Thyroid gland (tissue), 4 donors: Measurements from ENCODE around the gene LAMC2. TPM values are rescaled to one million over a fixed set of nuclear protein-coding genes. Genes with fewer than 3 reads are reported as not detected.

ENCODE experiments used
- DNase-seq, 2 donors: peaks; one replicate each; pipeline ENCODE4 v3.0.0-alpha.2; 2019
- H3K27ac ChIP-seq, 3 donors: fragments of 200-600 bp; sonication (generic); 1 replicate in 2 of 3; 2 replicates in 1 of 3; pipeline ENCODE4 v1.5.1; 2016 to 2019; ENCODE audit warnings: mild to moderate bottlenecking in 1 of 3, moderate library complexity in 1 of 3
- H3K27me3 ChIP-seq: fragments of 200-600 bp; sonication (generic); one replicate; pipeline ENCODE4 v1.5.1; 2019
- H3K36me3 ChIP-seq, 2 donors: fragments of 200-600 bp; sonication (generic); one replicate each; pipeline ENCODE4 v1.5.1; 2016 to 2019
- H3K4me1 ChIP-seq, 2 donors: fragments of 200-600 bp; sonication (generic); one replicate each; pipeline ENCODE4 v1.5.1; 2017 to 2019
- H3K4me3 ChIP-seq, 3 donors: fragments of 200-600 bp; sonication (generic); replicated peaks in 1 of 3; 1 replicate in 2 of 3; 2 replicates in 1 of 3; pipeline ENCODE4 v1.5.1; 2016; ENCODE audit warnings: mild to moderate bottlenecking in 1 of 3
- H3K9me3 ChIP-seq: fragments of 200-600 bp; sonication (generic); one replicate; pipeline ENCODE4 v1.5.1; 2017
- POLR2A ChIP-seq, 2 donors: fragments of 450-650 bp; IDR thresholded peaks; one replicate each; pipeline ENCODE4 v1.6.1; 2017; ENCODE audit warnings: antibody characterized with exemption in 2 of 2, mild to moderate bottlenecking in 2 of 2, moderate library complexity in 1 of 2
- WGBS, 2 donors: methylation state at CpG; one replicate each; pipeline ENCODE4 v1.1.5; 2017; 5-methylcytosine and 5-hydroxymethylcytosine counted together
- intact Hi-C: fragments of 100-400 bp; cut with DNase I; formaldehyde crosslinking; loops from one replicate; pipeline ENCODE4 v1.15.1; 2023
- total RNA-seq, 4 donors: library from RNA; depleted of rRNA; stranded (reverse); fragments of >200 nt; gene quantifications; one replicate each; pipeline ENCODE4 v1.2.3, GENCODE V29; 2016
- TF ChIP-seq, protein P1 (sequence below), 6 experiments: fragments of 200-600 bp in 3 of 6; fragments of 450-650 bp in 3 of 6; sonication (generic) in 3 of 6; IDR thresholded peaks; one replicate each; pipeline ENCODE4 v1.5.1; 2016 to 2019; ENCODE audit warnings: antibody characterized with exemption in 6 of 6, mild to moderate bottlenecking in 2 of 6, inconsistent platforms in 1 of 6, moderate library complexity in 1 of 6

Gene LAMC2
- total RNA-seq, 4 donors from 2014 or later = 24.3 to 53.4 (median 27.9) TPM

DNA sequence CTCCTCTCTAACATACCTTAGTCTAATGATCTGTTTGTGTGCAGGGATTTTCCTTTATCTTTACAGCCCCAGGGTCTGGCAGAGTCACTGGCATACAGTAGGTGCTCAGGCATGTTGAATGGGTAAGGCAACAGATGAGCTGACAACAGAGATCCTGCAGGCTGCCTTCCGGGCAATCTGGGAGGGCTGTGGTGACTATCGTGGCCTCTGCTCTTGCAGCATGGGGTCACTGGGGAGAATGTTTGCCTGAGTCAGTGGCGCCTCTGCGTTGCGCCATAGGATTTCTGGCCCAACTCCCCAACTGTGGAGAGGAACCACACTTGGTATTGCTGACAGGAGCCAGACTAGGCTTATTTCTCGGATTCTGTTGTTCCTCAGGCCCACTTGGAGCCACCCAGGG, 93.8 kb downstream of the LAMC2 start:
- intact Hi-C loops = no loop called here

DNA sequence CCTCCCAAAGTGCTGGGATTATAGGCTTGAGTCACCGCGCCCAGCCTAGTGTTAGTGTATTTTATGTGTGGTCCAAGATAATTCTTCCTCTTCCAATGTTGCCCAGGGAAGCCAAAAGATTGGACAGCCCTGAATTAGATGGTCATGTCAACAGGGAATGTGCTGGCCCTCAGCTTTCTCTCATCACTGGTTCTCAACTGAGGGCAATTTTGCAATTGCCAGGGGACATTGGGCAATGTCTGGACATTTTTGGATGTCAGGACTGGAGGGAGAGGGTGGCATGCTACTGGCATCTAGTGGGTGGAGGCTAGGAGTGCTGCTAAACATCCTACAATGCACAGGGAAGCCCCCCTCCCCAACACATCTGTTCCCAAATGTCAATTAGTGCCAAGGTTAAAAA, 95.0 kb downstream of the LAMC2 start:
- Histone ChIP-seq H3K27ac (peak overlapping the region; percentile 32 to 92 (median 81)), H3K9me3 (no peaks in the 10 kb centered on the region), H3K4me1 (peaks cover 45 to 58% of the 10 kb centered on the region in 2 donors), H3K4me3 (no peak overlapping the region), H3K27me3 (no peaks in the 10 kb centered on the region), H3K36me3 (no peaks in the 10 kb centered on the region)
- intact Hi-C loops = no loop called here
- TF ChIP-seq, protein P1, sequence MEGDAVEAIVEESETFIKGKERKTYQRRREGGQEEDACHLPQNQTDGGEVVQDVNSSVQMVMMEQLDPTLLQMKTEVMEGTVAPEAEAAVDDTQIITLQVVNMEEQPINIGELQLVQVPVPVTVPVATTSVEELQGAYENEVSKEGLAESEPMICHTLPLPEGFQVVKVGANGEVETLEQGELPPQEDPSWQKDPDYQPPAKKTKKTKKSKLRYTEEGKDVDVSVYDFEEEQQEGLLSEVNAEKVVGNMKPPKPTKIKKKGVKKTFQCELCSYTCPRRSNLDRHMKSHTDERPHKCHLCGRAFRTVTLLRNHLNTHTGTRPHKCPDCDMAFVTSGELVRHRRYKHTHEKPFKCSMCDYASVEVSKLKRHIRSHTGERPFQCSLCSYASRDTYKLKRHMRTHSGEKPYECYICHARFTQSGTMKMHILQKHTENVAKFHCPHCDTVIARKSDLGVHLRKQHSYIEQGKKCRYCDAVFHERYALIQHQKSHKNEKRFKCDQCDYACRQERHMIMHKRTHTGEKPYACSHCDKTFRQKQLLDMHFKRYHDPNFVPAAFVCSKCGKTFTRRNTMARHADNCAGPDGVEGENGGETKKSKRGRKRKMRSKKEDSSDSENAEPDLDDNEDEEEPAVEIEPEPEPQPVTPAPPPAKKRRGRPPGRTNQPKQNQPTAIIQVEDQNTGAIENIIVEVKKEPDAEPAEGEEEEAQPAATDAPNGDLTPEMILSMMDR (IDR thresholded peaks at IDR 0.05) = no peak
- TF ChIP-seq POLR2A (IDR thresholded peaks at IDR 0.05) = no peak
- 97 to 100% methylated on average over 2 of the region's 2 CpGs for WGBS, 2 donors
- DNase-seq = no peak

More for the DNA sequence above, 93.8 kb downstream of the LAMC2 start:
- Histone ChIP-seq H3K27ac (peak overlapping the region in 2 of 3 donors; percentile 61 to 75), H3K4me1 (peaks cover 45 to 58% of the 10 kb centered on the region in 2 donors), H3K27me3 (no peaks in the 10 kb centered on the region), H3K9me3 (no peaks in the 10 kb centered on the region), H3K4me3 (no peak overlapping the region), H3K36me3 (no peaks in the 10 kb centered on the region)
- DNase-seq = no peak
- TF ChIP-seq, protein P1 (IDR thresholded peaks at IDR 0.05) = no peak
- TF ChIP-seq POLR2A (IDR thresholded peaks at IDR 0.05) = no peak
- 97 to 98% methylated on average over 6 of the region's 6 CpGs for WGBS, 2 donors

DNA sequence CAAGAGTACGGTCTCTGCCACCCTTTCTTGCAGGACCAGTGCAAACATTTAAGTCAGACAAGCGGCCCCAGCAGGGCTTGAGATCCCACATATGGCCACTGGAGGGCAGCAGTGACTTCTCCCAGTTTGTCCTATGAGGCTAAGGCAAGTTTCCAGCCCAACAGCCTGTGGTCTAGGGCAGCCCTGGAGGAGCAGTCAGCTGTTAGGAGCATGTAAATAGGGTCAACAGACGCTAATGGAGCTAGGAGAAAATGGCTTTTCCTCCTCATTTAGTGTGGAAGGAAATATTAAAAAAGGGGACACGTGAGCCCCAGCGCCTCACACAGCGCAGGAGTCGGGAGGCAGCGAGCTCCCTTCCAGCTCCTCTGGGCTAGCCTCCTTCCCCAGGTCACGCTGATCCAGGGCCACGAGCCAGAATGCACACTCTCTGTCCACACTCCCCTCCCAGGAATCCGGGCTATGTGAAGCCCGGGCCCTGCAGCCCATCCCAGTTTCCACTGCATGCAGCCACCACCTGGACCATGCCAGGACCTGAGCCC, 95.6 kb downstream of the LAMC2 start:
- H3K4me1 ChIP-seq = peaks cover 45 to 58% of the 10 kb centered on the region in 2 donors
- 26 to 36% methylated on average over 12 of the region's 12 CpGs for WGBS, 2 donors
- H3K27me3 ChIP-seq = no peaks in the 10 kb centered on the region
- H3K9me3 ChIP-seq = no peaks in the 10 kb centered on the region
- intact Hi-C loops = loop anchor here (2.0 kb wide), 1 partner anchor 37 kb away; no protein-coding TSS in a partner anchor
- H3K36me3 ChIP-seq = no peaks in the 10 kb centered on the region
- no peak overlapping the region for H3K4me3 ChIP-seq
- peak in 1 of 2 donors; percentile 28 for TF ChIP-seq POLR2A (IDR thresholded peaks at IDR 0.05)
- TF ChIP-seq, protein P1 (IDR thresholded peaks at IDR 0.05) = peak; percentile 87 to 97 (median 94)
- peak overlapping the region; percentile 32 to 92 (median 81) for H3K27ac ChIP-seq
- peak; percentile 93 to 95 for DNase-seq

DNA sequence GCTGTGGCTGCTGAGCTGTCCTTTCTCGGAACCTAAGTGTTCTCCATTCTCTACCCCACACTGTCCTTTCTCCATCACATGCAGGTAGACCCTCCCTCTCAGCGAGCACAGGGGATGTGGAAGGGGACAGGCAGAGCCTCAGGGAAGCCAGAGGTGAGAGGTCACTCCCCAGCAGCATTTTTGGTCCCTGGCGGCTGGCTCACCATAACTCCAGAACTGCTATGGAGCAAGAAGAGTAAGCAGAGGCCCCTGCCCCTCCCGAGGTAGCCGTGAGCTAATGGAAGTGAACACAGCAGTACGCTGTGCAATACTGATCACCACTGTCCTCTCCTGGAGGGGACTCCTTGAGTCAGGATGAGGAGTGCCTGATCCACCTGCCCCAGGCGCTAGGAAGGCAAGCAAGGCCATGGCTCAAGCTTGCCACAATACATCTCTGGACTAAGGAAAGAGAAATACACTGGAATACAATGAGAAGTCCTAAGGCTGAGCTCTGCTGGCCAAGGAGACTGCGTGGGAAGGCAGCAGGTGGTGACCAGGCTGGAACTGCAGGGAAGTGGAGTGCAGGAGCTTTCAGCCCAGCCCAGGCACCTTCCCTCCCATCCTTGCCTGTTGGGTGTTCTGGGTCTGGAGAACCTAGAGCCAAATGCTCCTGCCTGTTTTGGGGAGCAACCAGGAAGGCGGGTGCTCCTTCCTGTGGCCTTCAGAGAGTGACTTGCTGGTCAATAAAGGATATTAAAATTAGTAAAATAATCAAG, 96.2 kb downstream of the LAMC2 start:
- TF ChIP-seq, protein P1 (IDR thresholded peaks at IDR 0.05) = no peak
- no peak for TF ChIP-seq POLR2A (IDR thresholded peaks at IDR 0.05)
- H3K4me3 ChIP-seq = no peak overlapping the region
- no peak for DNase-seq

DNA sequence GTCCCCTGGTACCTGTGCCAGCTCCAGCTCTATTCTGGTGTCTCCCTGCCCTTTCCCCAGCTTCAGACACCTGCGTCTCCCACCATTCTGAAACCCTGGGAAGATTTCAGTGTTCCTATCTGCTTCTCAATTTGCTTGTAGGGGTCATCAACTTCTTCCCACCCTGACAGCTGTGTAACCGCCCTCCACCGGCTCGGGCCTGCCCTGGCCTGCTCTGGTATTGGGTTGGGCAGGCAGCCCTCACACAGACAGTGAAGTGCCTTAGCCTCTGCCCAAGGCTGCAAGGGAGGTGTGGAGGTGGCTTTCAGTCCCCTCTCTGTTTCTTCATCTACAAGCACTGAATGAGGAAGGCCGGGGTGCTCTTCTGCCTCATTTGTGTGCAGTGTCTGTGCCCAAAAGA, 97.2 kb downstream of the LAMC2 start:
- peaks cover 45 to 56% of the 10 kb centered on the region in 2 donors for H3K4me1 ChIP-seq
- peak overlapping the region; percentile 32 to 92 (median 81) for H3K27ac ChIP-seq
- DNase-seq = peak in 1 of 2 donors; percentile 55
- TF ChIP-seq POLR2A (IDR thresholded peaks at IDR 0.05) = no peak
- TF ChIP-seq, protein P1 (IDR thresholded peaks at IDR 0.05) = no peak
- 64 to 83% methylated on average over 5 of the region's 5 CpGs for WGBS, 2 donors
- no peaks in the 10 kb centered on the region for H3K9me3 ChIP-seq
- H3K36me3 ChIP-seq = no peaks in the 10 kb centered on the region
- no peak overlapping the region for H3K4me3 ChIP-seq
- intact Hi-C loops = loop anchor here (2.0 kb wide), 1 partner anchor 36 kb away; no protein-coding TSS in a partner anchor
- H3K27me3 ChIP-seq = no peaks in the 10 kb centered on the region

More for the DNA sequence above, 96.2 kb downstream of the LAMC2 start:
- Histone ChIP-seq H3K36me3 (no peaks in the 10 kb centered on the region), H3K27ac (peak overlapping the region; percentile 32 to 92 (median 81)), H3K4me1 (peaks cover 45 to 58% of the 10 kb centered on the region in 2 donors), H3K27me3 (no peaks in the 10 kb centered on the region), H3K9me3 (no peaks in the 10 kb centered on the region)
- 84 to 85% methylated on average over 9 of the region's 9 CpGs for whole genome bisulfite sequencing, 2 donors
- intact Hi-C loops = loop anchor here (2.0 kb wide), 1 partner anchor 37 kb away; no protein-coding TSS in a partner anchor
